WTC11 (cell line): ENCODE data around the gene LELP1. TPM values are rescaled to one million over a fixed set of nuclear protein-coding genes. Genes with fewer than 3 reads are reported as not detected.
"Not testable (repeated sequence)": the region's sequence is repeated elsewhere in the genome, so short reads cannot be mapped to it uniquely, and the experiment has no call there.

Experiments used
- ATAC-seq: fragments of 200-7000 bp; cut with Tn5 transposase; 2 replicates; pipeline ENCODE4 v1.10.0; 2021; ENCODE audit warnings: mild to moderate bottlenecking, moderate library complexity
- CTCF ChIA-PET: fragments of 300-600 bp; sonication (Branson Sonifier 250); formaldehyde crosslinking; loops from one replicate; lab custom pipeline; 2021; ENCODE audit warnings: antibody characterized with exemption; lab: Charles Lee
- POLR2A ChIA-PET: fragments of 350-600 bp; sonication (Branson Sonifier 250); formaldehyde crosslinking; loops from one replicate; lab custom pipeline; 2021; ENCODE audit warnings: antibody characterized with exemption; lab: Charles Lee
- DNase-seq: peaks from one replicate; pipeline ENCODE4 v3.0.0; 2021; ENCODE audit warnings: low spot score
- H3K27ac Mint-ChIP-seq: 2 replicates; pipeline ENCODE4 v1.8.0; 2021; ENCODE audit warnings: mixed read lengths
- H3K27me3 Mint-ChIP-seq: 2 replicates; pipeline ENCODE4 v1.8.0; 2021; ENCODE audit warnings: low read depth, mild to moderate bottlenecking, moderate library complexity, mixed read lengths
- H3K36me3 Mint-ChIP-seq: 2 replicates; pipeline ENCODE4 v1.8.0; 2021; ENCODE audit warnings: mixed read lengths
- H3K4me1 Mint-ChIP-seq: 2 replicates; pipeline ENCODE4 v1.8.0; 2022; ENCODE audit warnings: mixed read lengths
- H3K4me3 Mint-ChIP-seq: 2 replicates; pipeline ENCODE4 v1.8.0; 2021; ENCODE audit warnings: mild to moderate bottlenecking, moderate library complexity, mixed read lengths
- H3K9me3 Mint-ChIP-seq: 2 replicates; pipeline ENCODE4 v1.8.0; 2021; ENCODE audit warnings: mixed read lengths
- CTCF ChIP-seq: fragments of 200-600 bp; IDR thresholded peaks from 2 replicates; pipeline ENCODE4 v1.8.0; 2022; ENCODE audit warnings: antibody characterized with exemption
- ERG ChIP-seq: fragments of 250-450 bp; sonication (Bioruptor Pico); IDR thresholded peaks from 2 replicates; pipeline ENCODE4 v1.8.0; 2021; ENCODE audit warnings: mild to moderate bottlenecking
- HMGA2 ChIP-seq: fragments of 250-450 bp; sonication (Bioruptor Pico); IDR thresholded peaks from 2 replicates; pipeline ENCODE4 v1.4.0; 2021; ENCODE audit warnings: mild to moderate bottlenecking, moderate library complexity
- SOX15 ChIP-seq: fragments of 250-450 bp; sonication (Bioruptor Pico); IDR thresholded peaks from 2 replicates; pipeline ENCODE4 v1.9.0; 2021; ENCODE audit warnings: mild to moderate bottlenecking
- STAT6 ChIP-seq: sonication (generic); formaldehyde crosslinking; conservative IDR thresholded peaks from 2 replicates; pipeline ENCODE4 v1.8.1; 2023; ENCODE audit warnings: mild to moderate bottlenecking, low read depth, missing genetic modification reagents, moderate library complexity
- ZBTB43 ChIP-seq: sonication (generic); formaldehyde crosslinking; IDR thresholded peaks from 2 replicates; pipeline ENCODE4 v1.8.1; 2023; ENCODE audit warnings: mild to moderate bottlenecking, missing genetic modification reagents
- total RNA-seq: library from RNA; stranded (reverse); gene quantifications from 3 replicates; pipeline ENCODE4 v1.2.3, GENCODE V29; 2021
- TF ChIP-seq, protein P1 (sequence below): sonication (generic); formaldehyde crosslinking; IDR thresholded peaks from 2 replicates; pipeline ENCODE4 v1.8.1; 2023; ENCODE audit warnings: mild to moderate bottlenecking, missing genetic modification reagents, borderline replicate concordance
- TF ChIP-seq, protein P2 (sequence below): sonication (generic); formaldehyde crosslinking; IDR thresholded peaks from 2 replicates; pipeline ENCODE4 v1.8.1; 2022; ENCODE audit warnings: low read depth, missing genetic modification reagents, borderline replicate concordance

The LELP1 gene
- total RNA-seq, 1 experiment from 2014 or later = not detected

DNA sequence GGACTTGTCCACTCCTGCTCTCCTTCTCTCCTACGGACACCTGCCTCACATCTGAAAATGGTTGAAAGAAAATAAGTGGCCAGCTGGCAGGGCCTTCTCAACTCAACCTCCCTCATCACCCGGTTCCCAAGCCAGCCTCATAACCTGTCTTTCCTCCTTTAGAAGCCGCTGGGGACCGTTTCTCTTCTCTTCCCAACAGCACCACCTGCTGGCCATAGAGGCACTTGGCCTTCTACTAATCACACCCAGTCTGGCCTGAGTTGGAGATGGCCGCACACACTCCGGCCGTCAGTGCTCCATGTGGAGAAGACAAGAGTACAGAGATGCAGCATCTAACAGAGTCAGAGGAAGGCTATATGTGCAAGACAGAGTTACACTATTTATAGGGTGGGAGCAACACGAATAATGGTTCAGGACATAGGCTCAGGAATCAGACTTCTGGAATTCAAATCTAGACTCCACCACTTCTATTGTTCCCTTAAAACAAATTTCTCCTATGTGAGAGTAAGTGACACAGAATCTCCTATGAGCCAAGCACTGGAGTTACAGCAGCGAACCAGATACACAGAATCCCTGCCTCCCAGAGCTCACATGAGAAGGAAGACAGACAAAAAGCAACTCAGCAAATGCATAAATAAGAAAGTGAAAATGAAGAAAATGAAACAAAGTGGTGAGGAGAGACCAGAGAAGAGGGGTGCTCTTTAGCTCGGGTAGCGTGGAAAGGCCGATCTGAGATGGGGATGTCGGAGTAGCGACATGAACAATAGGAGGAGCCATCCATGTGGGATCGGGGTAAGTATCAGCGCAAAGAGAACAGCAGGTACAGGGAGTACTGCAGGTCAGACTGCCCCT, 20.0 kb downstream of the LELP1 start:
- H3K36me3 Mint-ChIP-seq, H3K9me3 Mint-ChIP-seq, H3K4me3 Mint-ChIP-seq, H3K27me3 Mint-ChIP-seq, H3K4me1 Mint-ChIP-seq, H3K27ac Mint-ChIP-seq, POLR2A ChIA-PET: not testable (repeated sequence)
- ATAC-seq (peak; percentile 97), DNase-seq (peak; percentile 80)
- CTCF ChIA-PET = interaction anchor here (0.9 to 3.3 kb wide), 6 partner anchors 11 to 354 kb away, joined by 3 to 12 read pairs (median 4); partner anchors contain the start of gene SMCP
- TF ChIP-seq CTCF = peak; percentile 48

DNA sequence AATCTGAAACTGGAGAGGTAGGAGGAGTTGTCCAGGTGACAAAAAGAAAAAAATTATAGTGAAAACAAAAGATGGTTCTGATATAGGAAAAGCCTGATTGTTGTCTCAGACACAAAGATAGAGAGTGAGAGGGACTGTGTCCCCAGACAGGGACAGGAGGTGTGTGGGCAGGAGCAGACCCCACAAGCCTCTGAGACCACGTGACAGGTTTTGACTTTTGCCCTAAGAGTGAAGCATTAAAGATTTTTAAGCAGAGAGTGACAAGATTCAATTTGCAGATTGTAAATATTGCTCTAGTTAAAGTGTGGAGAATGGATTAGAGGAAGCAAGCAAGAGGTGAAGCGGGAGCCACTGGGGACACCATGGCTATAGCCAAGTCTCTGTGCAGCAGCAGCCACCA, 24.6 kb downstream of the LELP1 start:
- CTCF ChIA-PET = interaction anchor here (1.6 to 4.1 kb wide), 3 partner anchors 35 to 357 kb away, joined by 5 to 23 read pairs (median 11); partner anchors contain the start of gene SMCP
- no peak overlapping the region for H3K27ac Mint-ChIP-seq

GRCh38 chr1:153228491-153228890, 25.3 kb downstream of the LELP1 start:
- Mint-ChIP-seq H3K27me3 (peaks cover 3% of the 10 kb centered on the region; the same call in 1 of the 2 replicates), H3K36me3 (no peaks in the 10 kb centered on the region), H3K4me3 (no peak overlapping the region)
- no peak for DNase-seq
- TF ChIP-seq, protein P1, sequence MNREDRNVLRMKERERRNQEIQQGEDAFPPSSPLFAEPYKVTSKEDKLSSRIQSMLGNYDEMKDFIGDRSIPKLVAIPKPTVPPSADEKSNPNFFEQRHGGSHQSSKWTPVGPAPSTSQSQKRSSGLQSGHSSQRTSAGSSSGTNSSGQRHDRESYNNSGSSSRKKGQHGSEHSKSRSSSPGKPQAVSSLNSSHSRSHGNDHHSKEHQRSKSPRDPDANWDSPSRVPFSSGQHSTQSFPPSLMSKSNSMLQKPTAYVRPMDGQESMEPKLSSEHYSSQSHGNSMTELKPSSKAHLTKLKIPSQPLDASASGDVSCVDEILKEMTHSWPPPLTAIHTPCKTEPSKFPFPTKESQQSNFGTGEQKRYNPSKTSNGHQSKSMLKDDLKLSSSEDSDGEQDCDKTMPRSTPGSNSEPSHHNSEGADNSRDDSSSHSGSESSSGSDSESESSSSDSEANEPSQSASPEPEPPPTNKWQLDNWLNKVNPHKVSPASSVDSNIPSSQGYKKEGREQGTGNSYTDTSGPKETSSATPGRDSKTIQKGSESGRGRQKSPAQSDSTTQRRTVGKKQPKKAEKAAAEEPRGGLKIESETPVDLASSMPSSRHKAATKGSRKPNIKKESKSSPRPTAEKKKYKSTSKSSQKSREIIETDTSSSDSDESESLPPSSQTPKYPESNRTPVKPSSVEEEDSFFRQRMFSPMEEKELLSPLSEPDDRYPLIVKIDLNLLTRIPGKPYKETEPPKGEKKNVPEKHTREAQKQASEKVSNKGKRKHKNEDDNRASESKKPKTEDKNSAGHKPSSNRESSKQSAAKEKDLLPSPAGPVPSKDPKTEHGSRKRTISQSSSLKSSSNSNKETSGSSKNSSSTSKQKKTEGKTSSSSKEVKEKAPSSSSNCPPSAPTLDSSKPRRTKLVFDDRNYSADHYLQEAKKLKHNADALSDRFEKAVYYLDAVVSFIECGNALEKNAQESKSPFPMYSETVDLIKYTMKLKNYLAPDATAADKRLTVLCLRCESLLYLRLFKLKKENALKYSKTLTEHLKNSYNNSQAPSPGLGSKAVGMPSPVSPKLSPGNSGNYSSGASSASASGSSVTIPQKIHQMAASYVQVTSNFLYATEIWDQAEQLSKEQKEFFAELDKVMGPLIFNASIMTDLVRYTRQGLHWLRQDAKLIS (CRISPR knock-in tag) = no peak
- TF ChIP-seq ERG (no peak), ZBTB43 (CRISPR knock-in tag) (no peak), SOX15 (CRISPR knock-in tag) (no peak), HMGA2 (CRISPR knock-in tag) (no peak)
- TF ChIP-seq, all 79 proteins: peak for 0
- Mint-ChIP-seq H3K27ac (no peak overlapping the region), H3K9me3 (no peaks in the 10 kb centered on the region), H3K4me1 (no peaks in the 10 kb centered on the region)
- CTCF ChIA-PET = interaction anchor here (0.6 to 4.1 kb wide), 9 partner anchors 18 to 358 kb away, joined by 3 to 23 read pairs (median 5); partner anchors contain the start of gene SMCP
- no peak for ATAC-seq
- POLR2A ChIA-PET = no interaction called here

More for the DNA sequence above, 24.6 kb downstream of the LELP1 start:
- no peak for ATAC-seq
- Mint-ChIP-seq H3K36me3 (no peaks in the 10 kb centered on the region), H3K27me3 (peaks cover 3% of the 10 kb centered on the region; the same call in 1 of the 2 replicates), H3K4me1 (no peaks in the 10 kb centered on the region), H3K9me3 (no peaks in the 10 kb centered on the region), H3K4me3 (no peak overlapping the region)
- TF ChIP-seq, protein P2, sequence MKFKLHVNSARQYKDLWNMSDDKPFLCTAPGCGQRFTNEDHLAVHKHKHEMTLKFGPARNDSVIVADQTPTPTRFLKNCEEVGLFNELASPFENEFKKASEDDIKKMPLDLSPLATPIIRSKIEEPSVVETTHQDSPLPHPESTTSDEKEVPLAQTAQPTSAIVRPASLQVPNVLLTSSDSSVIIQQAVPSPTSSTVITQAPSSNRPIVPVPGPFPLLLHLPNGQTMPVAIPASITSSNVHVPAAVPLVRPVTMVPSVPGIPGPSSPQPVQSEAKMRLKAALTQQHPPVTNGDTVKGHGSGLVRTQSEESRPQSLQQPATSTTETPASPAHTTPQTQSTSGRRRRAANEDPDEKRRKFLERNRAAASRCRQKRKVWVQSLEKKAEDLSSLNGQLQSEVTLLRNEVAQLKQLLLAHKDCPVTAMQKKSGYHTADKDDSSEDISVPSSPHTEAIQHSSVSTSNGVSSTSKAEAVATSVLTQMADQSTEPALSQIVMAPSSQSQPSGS (CRISPR knock-in tag) = no peak
- TF ChIP-seq STAT6 (CRISPR knock-in tag) = no peak
- POLR2A ChIA-PET = no interaction called here
- DNase-seq = no peak
